ENCODE data around the gene PTPRM. TPM values are rescaled to one million over a fixed set of nuclear protein-coding genes. Genes with fewer than 3 reads are reported as not detected.
A peak's percentile ranks its signal among the peaks of the same experiment; 100 is the strongest.

Gene PTPRM
- polyA plus RNA-seq, 4 donors = 2.2 to 31.4 (median 18.1) TPM

DNA sequence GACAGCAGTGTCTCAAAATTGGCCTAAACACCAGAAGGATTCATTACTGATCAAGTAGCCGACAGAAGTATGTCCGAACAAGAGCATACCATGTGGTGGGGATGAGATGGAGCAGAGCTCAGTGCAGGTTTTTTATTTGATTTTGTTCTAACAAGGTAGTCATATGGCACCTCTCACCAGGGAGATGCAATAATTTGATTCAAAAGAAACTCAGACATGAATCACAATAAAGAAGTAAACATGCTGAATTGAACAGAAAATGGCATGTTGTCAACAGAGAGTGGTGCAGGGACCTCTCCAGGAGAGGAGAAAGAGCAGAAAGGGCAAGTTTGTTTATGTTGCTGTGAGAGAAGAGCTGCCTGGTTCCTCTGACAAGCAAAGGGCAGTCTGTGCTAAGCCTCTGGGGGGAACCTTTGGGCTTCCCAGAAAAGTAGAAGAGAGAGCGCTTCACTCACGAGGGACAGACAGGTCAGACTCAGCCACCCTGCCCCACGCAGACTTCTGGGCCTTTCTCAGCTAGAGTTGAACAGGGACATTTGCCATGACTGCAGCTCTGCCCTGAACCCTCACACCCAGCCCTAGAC, 690.8 kb downstream of the PTPRM start:
- H3K27ac ChIP-seq (ENCODE audit: low read depth in 1 of 3, low read length in 2 of 3) = no peak overlapping the region
- 81 to 88% (median 86%) methylated on average over 5 of the region's 5 CpGs for WGBS, 3 donors
- H3K36me3 ChIP-seq (ENCODE audit: control insufficient read depth in 3 of 3, insufficient read depth in 2 of 3, low read depth in 1 of 3, low read length in 3 of 3) = peaks cover 0 to 2% (median 0%) of the 10 kb centered on the region in 3 donors
- no peaks in the 10 kb centered on the region for H3K9me3 ChIP-seq (ENCODE audit: control insufficient read depth in 2 of 2, insufficient read depth in 1 of 2, low read depth in 1 of 2, low read length in 1 of 2)
- H3K4me3 ChIP-seq (ENCODE audit: low read depth in 1 of 3, low read length in 3 of 3) = no peak overlapping the region
- FAIRE-seq (no peak), DNase-seq (no peak)
- peaks cover 0 to 2% (median 0%) of the 10 kb centered on the region in 3 donors for H3K27me3 ChIP-seq (ENCODE audit: control insufficient read depth in 3 of 3, insufficient read depth in 3 of 3, low read length in 3 of 3)
- H3K4me1 ChIP-seq (ENCODE audit: control insufficient read depth in 3 of 3, insufficient read depth in 2 of 3, low read depth in 1 of 3, low read length in 2 of 3) = no peaks in the 10 kb centered on the region

DNA sequence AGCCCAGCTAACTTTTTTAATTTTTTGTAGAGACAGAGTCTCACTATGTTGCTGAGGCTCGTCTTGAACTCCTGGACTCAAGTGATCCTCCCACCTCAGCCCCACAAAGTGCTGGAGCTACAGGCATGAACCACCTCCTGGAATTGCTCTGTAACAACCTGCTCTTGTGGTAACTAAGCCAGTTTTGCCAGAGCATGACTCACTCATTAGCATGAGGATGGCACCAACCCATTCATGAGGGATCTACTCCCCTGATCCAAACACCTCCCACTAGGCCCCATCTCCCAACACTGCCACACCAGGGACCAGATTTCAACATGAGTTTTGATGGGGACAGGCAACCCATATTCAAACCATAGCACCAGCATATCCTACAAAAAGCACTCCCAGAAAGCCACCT, 693.2 kb downstream of the PTPRM start:
- Histone ChIP-seq H3K36me3 (ENCODE audit: control insufficient read depth in 3 of 3, insufficient read depth in 2 of 3, low read depth in 1 of 3, low read length in 3 of 3) (no peaks in the 10 kb centered on the region), H3K4me1 (ENCODE audit: control insufficient read depth in 3 of 3, insufficient read depth in 2 of 3, low read depth in 1 of 3, low read length in 2 of 3) (no peaks in the 10 kb centered on the region), H3K4me3 (ENCODE audit: low read depth in 1 of 3, low read length in 3 of 3) (no peak overlapping the region), H3K27me3 (ENCODE audit: control insufficient read depth in 3 of 3, insufficient read depth in 3 of 3, low read length in 3 of 3) (peaks cover 0 to 2% (median 0%) of the 10 kb centered on the region in 3 donors), H3K27ac (ENCODE audit: low read depth in 1 of 3, low read length in 2 of 3) (no peak overlapping the region), H3K9me3 (ENCODE audit: control insufficient read depth in 2 of 2, insufficient read depth in 1 of 2, low read depth in 1 of 2, low read length in 1 of 2) (no peaks in the 10 kb centered on the region)
- WGBS, 3 donors = 84 to 89% (median 84%) methylated on average over 1 of the region's 1 CpG
- no peak for FAIRE-seq
- no peak for DNase-seq

DNA sequence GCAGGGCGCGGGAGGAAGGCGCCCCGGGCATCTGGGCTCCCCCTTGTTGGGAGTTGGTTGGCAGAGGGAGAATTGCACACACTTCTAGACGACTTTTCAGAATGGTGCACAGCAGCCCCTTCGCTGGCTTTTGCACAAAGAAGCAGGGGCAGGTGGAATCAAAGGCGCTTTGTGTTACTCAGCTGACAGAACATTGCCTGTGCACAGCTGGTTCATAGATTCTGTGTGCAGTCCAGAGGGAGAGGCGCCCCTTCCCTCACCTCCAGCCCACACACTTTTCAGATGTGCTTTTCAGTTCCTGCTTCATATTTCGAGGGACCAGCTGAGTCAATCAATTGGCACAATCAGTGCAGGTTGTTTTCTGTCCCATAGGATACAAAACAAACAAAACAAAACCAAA, 693.7 kb downstream of the PTPRM start:
- Histone ChIP-seq H3K4me1 (ENCODE audit: control insufficient read depth in 3 of 3, insufficient read depth in 2 of 3, low read depth in 1 of 3, low read length in 2 of 3) (no peaks in the 10 kb centered on the region), H3K27ac (ENCODE audit: low read depth in 1 of 3, low read length in 2 of 3) (no peak overlapping the region), H3K27me3 (ENCODE audit: control insufficient read depth in 3 of 3, insufficient read depth in 3 of 3, low read length in 3 of 3) (peaks cover 0 to 2% (median 0%) of the 10 kb centered on the region in 3 donors), H3K9me3 (ENCODE audit: control insufficient read depth in 2 of 2, insufficient read depth in 1 of 2, low read depth in 1 of 2, low read length in 1 of 2) (no peaks in the 10 kb centered on the region), H3K4me3 (ENCODE audit: low read depth in 1 of 3, low read length in 3 of 3) (no peak overlapping the region), H3K36me3 (ENCODE audit: control insufficient read depth in 3 of 3, insufficient read depth in 2 of 3, low read depth in 1 of 3, low read length in 3 of 3) (no peaks in the 10 kb centered on the region)
- FAIRE-seq (no peak), DNase-seq (no peak)
- WGBS, 3 donors = 78 to 91% (median 86%) methylated on average over 9 of the region's 9 CpGs

DNA sequence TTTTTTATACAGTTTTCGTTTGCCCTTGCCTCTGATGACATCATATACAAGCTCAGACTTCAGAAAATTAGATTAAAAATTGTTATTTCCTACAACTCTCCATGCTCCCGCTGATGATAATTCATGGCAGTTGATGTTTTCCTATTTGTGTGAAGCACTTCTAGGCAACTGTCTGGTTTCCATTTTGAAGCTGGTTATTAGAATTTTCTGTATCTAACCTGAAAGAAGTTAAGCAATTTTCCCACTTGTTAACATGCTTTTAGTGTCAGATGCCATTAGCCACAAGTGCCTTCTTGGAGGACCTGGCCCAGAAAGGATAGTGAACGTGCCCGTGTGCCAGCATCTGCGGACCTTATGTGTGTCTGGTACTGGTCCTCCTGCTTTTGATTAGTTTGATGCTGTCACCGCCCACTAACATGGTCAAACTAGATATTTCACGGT, 694.6 kb downstream of the PTPRM start:
- no peak overlapping the region for H3K4me3 ChIP-seq (ENCODE audit: low read depth in 1 of 3, low read length in 3 of 3)
- peaks cover 0 to 2% (median 0%) of the 10 kb centered on the region in 3 donors for H3K27me3 ChIP-seq (ENCODE audit: control insufficient read depth in 3 of 3, insufficient read depth in 3 of 3, low read length in 3 of 3)
- no peaks in the 10 kb centered on the region for H3K9me3 ChIP-seq (ENCODE audit: control insufficient read depth in 2 of 2, insufficient read depth in 1 of 2, low read depth in 1 of 2, low read length in 1 of 2)
- no peaks in the 10 kb centered on the region for H3K36me3 ChIP-seq (ENCODE audit: control insufficient read depth in 3 of 3, insufficient read depth in 2 of 3, low read depth in 1 of 3, low read length in 3 of 3)
- H3K27ac ChIP-seq (ENCODE audit: low read depth in 1 of 3, low read length in 2 of 3) = no peak overlapping the region
- FAIRE-seq (no peak), DNase-seq (no peak)
- no peaks in the 10 kb centered on the region for H3K4me1 ChIP-seq (ENCODE audit: control insufficient read depth in 3 of 3, insufficient read depth in 2 of 3, low read depth in 1 of 3, low read length in 2 of 3)
- 87 to 90% (median 90%) methylated on average over 7 of the region's 7 CpGs for WGBS, 3 donors

DNA sequence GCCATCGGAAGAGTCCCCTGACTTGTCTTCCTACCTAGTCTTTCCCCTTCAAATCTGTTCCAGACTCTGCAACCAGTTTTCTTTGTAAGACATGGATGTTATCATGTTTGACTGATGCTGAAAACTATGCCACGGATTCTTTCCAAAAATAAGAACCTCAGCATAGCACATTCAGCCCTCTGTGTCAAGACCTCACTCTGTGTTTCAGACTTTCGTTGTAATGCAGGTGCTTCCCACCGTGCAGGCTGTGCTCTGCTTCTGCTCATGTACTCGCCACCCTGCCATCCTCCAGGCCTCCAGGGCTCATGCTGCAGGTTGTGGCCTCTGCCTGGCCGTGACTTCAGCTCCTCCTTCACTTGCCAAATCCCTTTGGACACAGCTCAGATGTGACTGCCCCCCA, 695.1 kb downstream of the PTPRM start:
- Histone ChIP-seq H3K27ac (ENCODE audit: low read depth in 1 of 3, low read length in 2 of 3) (no peak overlapping the region), H3K27me3 (ENCODE audit: control insufficient read depth in 3 of 3, insufficient read depth in 3 of 3, low read length in 3 of 3) (peaks cover 0 to 2% (median 0%) of the 10 kb centered on the region in 3 donors), H3K9me3 (ENCODE audit: control insufficient read depth in 2 of 2, insufficient read depth in 1 of 2, low read depth in 1 of 2, low read length in 1 of 2) (no peaks in the 10 kb centered on the region), H3K36me3 (ENCODE audit: control insufficient read depth in 3 of 3, insufficient read depth in 2 of 3, low read depth in 1 of 3, low read length in 3 of 3) (no peaks in the 10 kb centered on the region), H3K4me1 (ENCODE audit: control insufficient read depth in 3 of 3, insufficient read depth in 2 of 3, low read depth in 1 of 3, low read length in 2 of 3) (no peaks in the 10 kb centered on the region), H3K4me3 (ENCODE audit: low read depth in 1 of 3, low read length in 3 of 3) (no peak overlapping the region)
- DNase-seq (no peak), FAIRE-seq (no peak)
- WGBS, 3 donors = 74 to 84% (median 82%) methylated on average over 6 of the region's 6 CpGs

DNA sequence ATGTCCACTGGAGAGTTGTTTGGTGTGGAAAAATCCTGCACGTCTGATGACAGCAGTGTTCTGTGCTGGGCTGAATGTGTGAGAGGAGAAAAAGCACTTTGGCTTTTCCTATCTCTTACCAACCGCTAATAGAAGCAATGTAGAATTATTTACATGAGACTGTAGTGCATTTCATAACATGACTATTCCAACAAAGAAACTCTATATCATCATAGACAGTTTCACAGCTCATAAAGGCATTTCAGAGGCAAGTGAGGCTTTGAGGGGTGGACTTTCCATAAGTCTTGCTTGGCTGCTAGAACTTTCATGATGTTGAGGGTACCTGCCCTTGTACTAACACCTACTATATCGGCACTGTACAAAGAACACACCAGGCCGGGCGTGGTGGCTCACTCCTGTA, 697.0 kb downstream of the PTPRM start:
- Histone ChIP-seq H3K27me3 (ENCODE audit: control insufficient read depth in 3 of 3, insufficient read depth in 3 of 3, low read length in 3 of 3) (no peaks in the 10 kb centered on the region), H3K4me3 (ENCODE audit: low read depth in 1 of 3, low read length in 3 of 3) (no peak overlapping the region), H3K4me1 (ENCODE audit: control insufficient read depth in 3 of 3, insufficient read depth in 2 of 3, low read depth in 1 of 3, low read length in 2 of 3) (no peaks in the 10 kb centered on the region), H3K9me3 (ENCODE audit: control insufficient read depth in 2 of 2, insufficient read depth in 1 of 2, low read depth in 1 of 2, low read length in 1 of 2) (no peaks in the 10 kb centered on the region), H3K36me3 (ENCODE audit: control insufficient read depth in 3 of 3, insufficient read depth in 2 of 3, low read depth in 1 of 3, low read length in 3 of 3) (no peaks in the 10 kb centered on the region), H3K27ac (ENCODE audit: low read depth in 1 of 3, low read length in 2 of 3) (no peak overlapping the region)
- WGBS, 3 donors = 89 to 90% (median 90%) methylated on average over 5 of the region's 5 CpGs
- DNase-seq (no peak), FAIRE-seq (no peak)

DNA sequence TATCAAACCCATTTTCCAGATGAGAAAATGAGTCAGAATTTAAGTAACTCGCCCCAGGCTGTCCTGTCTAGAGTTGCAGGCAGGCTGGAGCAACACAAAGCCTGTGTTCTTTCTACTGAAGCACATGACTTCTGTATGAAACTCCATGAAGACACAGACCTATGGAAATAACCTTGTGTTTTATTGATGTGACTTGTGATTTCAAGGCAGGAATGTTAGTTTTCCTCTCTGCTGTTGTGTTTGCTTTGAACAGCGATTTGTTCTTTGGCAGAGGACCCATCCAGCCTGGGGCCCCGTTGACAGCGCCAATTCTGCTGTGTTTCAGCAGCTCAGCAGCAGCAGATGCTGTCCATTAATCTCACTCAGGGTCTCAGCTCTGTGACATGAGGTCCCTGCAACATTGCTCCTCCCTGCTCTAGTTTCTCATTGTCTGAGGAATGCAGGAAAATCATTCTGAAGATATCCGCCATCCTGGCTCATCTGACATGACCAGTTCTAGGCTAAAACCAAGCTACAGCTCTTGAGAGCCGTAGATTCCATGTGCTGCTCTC, 697.8 kb downstream of the PTPRM start:
- no peak overlapping the region for H3K27ac ChIP-seq (ENCODE audit: low read depth in 1 of 3, low read length in 2 of 3)
- no peaks in the 10 kb centered on the region for H3K9me3 ChIP-seq (ENCODE audit: control insufficient read depth in 2 of 2, insufficient read depth in 1 of 2, low read depth in 1 of 2, low read length in 1 of 2)
- no peak for FAIRE-seq
- H3K4me3 ChIP-seq (ENCODE audit: low read depth in 1 of 3, low read length in 3 of 3) = no peak overlapping the region
- H3K27me3 ChIP-seq (ENCODE audit: control insufficient read depth in 3 of 3, insufficient read depth in 3 of 3, low read length in 3 of 3) = no peaks in the 10 kb centered on the region
- DNase-seq = peak in 1 of 2 donors; percentile 6
- 63 to 69% (median 68%) methylated on average over 6 of the region's 6 CpGs for WGBS, 3 donors
- H3K36me3 ChIP-seq (ENCODE audit: control insufficient read depth in 3 of 3, insufficient read depth in 2 of 3, low read depth in 1 of 3, low read length in 3 of 3) = no peaks in the 10 kb centered on the region
- no peaks in the 10 kb centered on the region for H3K4me1 ChIP-seq (ENCODE audit: control insufficient read depth in 3 of 3, insufficient read depth in 2 of 3, low read depth in 1 of 3, low read length in 2 of 3)

DNA sequence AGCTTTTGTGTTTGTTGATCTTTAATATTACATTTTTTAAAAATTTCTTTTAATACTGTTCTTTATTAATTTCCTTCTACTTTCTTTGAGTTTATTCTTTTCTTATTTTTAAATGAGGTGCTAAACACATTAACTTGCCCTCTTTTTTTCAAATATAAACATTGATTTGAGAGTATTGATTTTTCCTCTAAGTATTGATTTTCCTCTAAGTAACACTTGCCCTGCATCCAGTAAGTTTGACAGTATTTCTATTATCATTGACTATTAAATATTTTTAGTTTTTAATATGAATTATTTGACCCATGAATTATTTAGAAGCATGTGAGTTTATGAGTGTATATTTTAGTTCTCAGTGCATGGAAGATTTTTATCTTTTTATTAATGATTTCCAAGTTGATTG, 705.1 kb downstream of the PTPRM start:
- Histone ChIP-seq H3K27ac (ENCODE audit: low read depth in 1 of 3, low read length in 2 of 3) (no peak overlapping the region), H3K27me3 (ENCODE audit: control insufficient read depth in 3 of 3, insufficient read depth in 3 of 3, low read length in 3 of 3) (no peaks in the 10 kb centered on the region), H3K36me3 (ENCODE audit: control insufficient read depth in 3 of 3, insufficient read depth in 2 of 3, low read depth in 1 of 3, low read length in 3 of 3) (no peaks in the 10 kb centered on the region), H3K9me3 (ENCODE audit: control insufficient read depth in 2 of 2, insufficient read depth in 1 of 2, low read depth in 1 of 2, low read length in 1 of 2) (no peaks in the 10 kb centered on the region), H3K4me3 (ENCODE audit: low read depth in 1 of 3, low read length in 3 of 3) (no peak overlapping the region), H3K4me1 (ENCODE audit: control insufficient read depth in 3 of 3, insufficient read depth in 2 of 3, low read depth in 1 of 3, low read length in 2 of 3) (no peaks in the 10 kb centered on the region)
- DNase-seq = no peak
- peak; percentile 19 for FAIRE-seq

DNA sequence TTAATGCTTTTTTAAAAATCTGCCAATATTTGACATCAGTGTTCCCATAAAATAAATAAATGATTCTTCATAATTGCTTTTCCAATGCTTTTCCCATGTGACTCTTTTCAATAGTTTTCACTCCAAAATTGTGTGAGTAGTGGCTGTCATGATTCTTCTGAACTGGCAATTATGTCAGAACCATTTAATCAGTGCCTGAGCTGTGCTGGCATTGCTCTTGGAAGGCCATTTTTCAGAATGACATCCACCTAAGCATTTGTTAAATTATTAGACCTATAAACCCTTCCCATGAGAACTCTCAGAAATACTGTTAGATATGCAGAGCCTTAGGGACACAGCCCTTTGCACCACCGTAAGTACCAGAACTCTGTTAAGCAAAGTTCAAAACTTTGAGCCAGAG, 707.3 kb downstream of the PTPRM start:
- no peak overlapping the region for H3K27ac ChIP-seq (ENCODE audit: low read depth in 1 of 3, low read length in 2 of 3)
- FAIRE-seq (no peak), DNase-seq (no peak)
- no peaks in the 10 kb centered on the region for H3K36me3 ChIP-seq (ENCODE audit: control insufficient read depth in 3 of 3, insufficient read depth in 2 of 3, low read depth in 1 of 3, low read length in 3 of 3)
- H3K9me3 ChIP-seq (ENCODE audit: control insufficient read depth in 2 of 2, insufficient read depth in 1 of 2, low read depth in 1 of 2, low read length in 1 of 2) = no peaks in the 10 kb centered on the region
- no peak overlapping the region for H3K4me3 ChIP-seq (ENCODE audit: low read depth in 1 of 3, low read length in 3 of 3)
- no peaks in the 10 kb centered on the region for H3K27me3 ChIP-seq (ENCODE audit: control insufficient read depth in 3 of 3, insufficient read depth in 3 of 3, low read length in 3 of 3)
- no peaks in the 10 kb centered on the region for H3K4me1 ChIP-seq (ENCODE audit: control insufficient read depth in 3 of 3, insufficient read depth in 2 of 3, low read depth in 1 of 3, low read length in 2 of 3)
- 96 to 97% (median 97%) methylated on average over 1 of the region's 1 CpG for WGBS, 3 donors
